Natural killer cell (primary cell): ENCODE measurements around the gene PHOSPHO1. TPM values are rescaled to one million over a fixed set of nuclear protein-coding genes. Genes with fewer than 3 reads are reported as not detected.
"Not testable (repeated sequence)": the region's sequence is repeated elsewhere in the genome, so short reads cannot be mapped to it uniquely, and the experiment has no call there.

Source experiments
- ATAC-seq, 3 donors: fragments of 150-1000 bp in 2 of 3; fragments of 200-7000 bp in 1 of 3; cut with Tn5 transposase; 1 replicate in 1 of 3; 2 replicates in 2 of 3; pipeline ENCODE4 v1.10.0; 2021; ENCODE audit warnings: mild to moderate bottlenecking in 2 of 3, moderate library complexity in 2 of 3
- DNase-seq, 2 donors: peaks; one replicate each; pipeline versions ENCODE4 v3.0.0 to v3.0.0-alpha.2; 2013 to 2021; ENCODE audit warnings: mixed read lengths in 1 of 2
- H3K27ac ChIP-seq: one replicate; pipeline ENCODE4 v1.5.1; 2013; ENCODE audit warnings: mild to moderate bottlenecking, low read length
- H3K27me3 ChIP-seq: one replicate; pipeline ENCODE4 v1.6.1; 2013; ENCODE audit warnings: low read length; ENCODE audit not compliant: control insufficient read depth, insufficient read depth
- H3K36me3 ChIP-seq: one replicate; pipeline ENCODE4 v1.6.1; 2013; ENCODE audit warnings: low read length; ENCODE audit not compliant: control insufficient read depth, insufficient read depth
- H3K4me1 ChIP-seq: one replicate; pipeline ENCODE4 v1.6.1; 2013; ENCODE audit warnings: low read length; ENCODE audit not compliant: control insufficient read depth, insufficient read depth
- H3K4me3 ChIP-seq: one replicate; pipeline ENCODE4 v1.5.1; 2013; ENCODE audit warnings: low read length
- H3K9me3 ChIP-seq: one replicate; pipeline ENCODE4 v1.6.1; 2013; ENCODE audit warnings: low read length; ENCODE audit not compliant: control insufficient read depth, insufficient read depth
- H3K27ac Mint-ChIP-seq, 2 donors: one replicate each; pipeline ENCODE4 v1.8.0; 2022; ENCODE audit warnings: mild to moderate bottlenecking in 2 of 2, mixed read lengths in 2 of 2, moderate library complexity in 1 of 2
- H3K27me3 Mint-ChIP-seq, 2 donors: one replicate each; pipeline ENCODE4 v1.8.0; 2022; ENCODE audit warnings: low read depth in 2 of 2, mixed read lengths in 2 of 2
- H3K36me3 Mint-ChIP-seq: one replicate; pipeline ENCODE4 v1.8.0; 2022; ENCODE audit warnings: mixed read lengths
- H3K4me1 Mint-ChIP-seq, 2 donors: one replicate each; pipeline ENCODE4 v1.8.0; 2022; ENCODE audit warnings: mixed read lengths in 2 of 2
- H3K4me3 Mint-ChIP-seq: one replicate; pipeline ENCODE4 v1.8.0; 2022; ENCODE audit warnings: mild to moderate bottlenecking, moderate library complexity, mixed read lengths
- H3K9me3 Mint-ChIP-seq, 2 donors: one replicate each; pipeline ENCODE4 v1.8.0; 2022; ENCODE audit warnings: mixed read lengths in 2 of 2
- WGBS: methylation state at CpG from one replicate; pipeline ENCODE4 v1.1.7; 2013; ENCODE audit warnings: missing lambda C conversion rate; ENCODE audit not compliant: insufficient coverage; 5-methylcytosine and 5-hydroxymethylcytosine counted together
- intact Hi-C: fragments of 100-400 bp; cut with micrococcal nuclease; formaldehyde crosslinking; loops from one replicate; pipeline ENCODE4 v1.14.2; 2022
- total RNA-seq, 4 donors: library from RNA; stranded (reverse); fragments of 120-200 nt in 1 of 4; gene quantifications; one replicate each; pipeline versions ENCODE4 v1.2.3 to v1.2.4, GENCODE V29; 2013 to 2022
- TF ChIP-seq, protein P1 (sequence below): fragments of 200-600 bp; IDR thresholded peaks from one replicate; pipeline ENCODE4 v1.8.0; 2022; ENCODE audit warnings: antibody characterized with exemption

The PHOSPHO1 gene
- total RNA-seq, 3 donors from 2014 or later (not counting 1 experiment from before 2014, with no cell fraction given) = 1.7 TPM; not detected in 2

DNA sequence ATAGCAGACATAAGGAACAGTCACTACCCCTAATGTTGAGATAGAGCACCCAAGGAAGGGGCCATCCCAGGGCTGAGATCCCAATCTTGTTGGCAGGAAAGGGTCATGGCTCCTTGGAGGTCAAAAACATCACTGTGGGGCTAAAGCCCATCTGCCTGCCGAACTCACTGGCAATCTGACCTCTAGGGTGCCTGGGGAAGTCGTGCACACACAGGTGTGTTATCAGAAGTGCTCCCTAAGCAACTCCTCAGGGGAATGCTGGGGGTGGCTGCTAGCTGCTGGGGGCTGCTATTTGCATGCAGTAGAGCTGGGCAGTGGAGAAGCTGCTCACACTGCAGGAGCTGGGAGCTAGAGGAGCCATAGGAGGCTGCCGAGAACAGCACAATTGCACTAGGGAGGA lies 47.5 kb upstream of the PHOSPHO1 start:
- ATAC-seq (no peak), DNase-seq (no peak)
- Histone ChIP-seq H3K4me3 (no peak overlapping the region), H3K27me3 (no peaks in the 10 kb centered on the region), H3K9me3 (no peaks in the 10 kb centered on the region), H3K36me3 (no peaks in the 10 kb centered on the region), H3K4me1 (no peaks in the 10 kb centered on the region), H3K27ac (no peak overlapping the region)
- Mint-ChIP-seq H3K4me3 (no peak overlapping the region), H3K36me3 (no peaks in the 10 kb centered on the region), H3K9me3 (no peaks in the 10 kb centered on the region), H3K27ac (no peak overlapping the region), H3K4me1 (no peaks in the 10 kb centered on the region), H3K27me3 (no peaks in the 10 kb centered on the region)
- intact Hi-C loops = no loop called here
- TF ChIP-seq, protein P1, sequence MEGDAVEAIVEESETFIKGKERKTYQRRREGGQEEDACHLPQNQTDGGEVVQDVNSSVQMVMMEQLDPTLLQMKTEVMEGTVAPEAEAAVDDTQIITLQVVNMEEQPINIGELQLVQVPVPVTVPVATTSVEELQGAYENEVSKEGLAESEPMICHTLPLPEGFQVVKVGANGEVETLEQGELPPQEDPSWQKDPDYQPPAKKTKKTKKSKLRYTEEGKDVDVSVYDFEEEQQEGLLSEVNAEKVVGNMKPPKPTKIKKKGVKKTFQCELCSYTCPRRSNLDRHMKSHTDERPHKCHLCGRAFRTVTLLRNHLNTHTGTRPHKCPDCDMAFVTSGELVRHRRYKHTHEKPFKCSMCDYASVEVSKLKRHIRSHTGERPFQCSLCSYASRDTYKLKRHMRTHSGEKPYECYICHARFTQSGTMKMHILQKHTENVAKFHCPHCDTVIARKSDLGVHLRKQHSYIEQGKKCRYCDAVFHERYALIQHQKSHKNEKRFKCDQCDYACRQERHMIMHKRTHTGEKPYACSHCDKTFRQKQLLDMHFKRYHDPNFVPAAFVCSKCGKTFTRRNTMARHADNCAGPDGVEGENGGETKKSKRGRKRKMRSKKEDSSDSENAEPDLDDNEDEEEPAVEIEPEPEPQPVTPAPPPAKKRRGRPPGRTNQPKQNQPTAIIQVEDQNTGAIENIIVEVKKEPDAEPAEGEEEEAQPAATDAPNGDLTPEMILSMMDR = no peak
- WGBS = 78% methylated on average over 2 of the region's 3 CpGs

DNA sequence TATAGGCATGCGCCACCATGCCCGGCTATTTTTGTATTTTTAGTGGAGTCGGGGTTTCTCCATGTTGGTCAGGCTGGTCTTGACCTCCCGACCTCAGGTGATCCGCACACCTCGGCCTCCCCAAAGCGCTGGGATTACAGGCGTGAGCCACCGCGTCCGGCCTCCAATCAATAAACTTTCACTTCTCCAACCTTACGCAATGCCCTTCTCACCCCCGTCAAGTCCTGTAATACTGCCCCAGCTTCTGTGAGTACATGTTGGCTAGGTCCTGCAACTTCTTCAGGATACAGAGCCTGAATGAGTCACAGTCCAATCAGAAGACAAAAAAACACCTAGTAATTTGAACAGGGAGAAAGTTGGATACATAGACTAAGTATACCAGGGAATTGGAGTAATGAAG lies 47.1 kb upstream of the PHOSPHO1 start:
- no peaks in the 10 kb centered on the region for H3K9me3 Mint-ChIP-seq
- intact Hi-C loops = no loop called here
- H3K36me3 ChIP-seq = no peaks in the 10 kb centered on the region

DNA sequence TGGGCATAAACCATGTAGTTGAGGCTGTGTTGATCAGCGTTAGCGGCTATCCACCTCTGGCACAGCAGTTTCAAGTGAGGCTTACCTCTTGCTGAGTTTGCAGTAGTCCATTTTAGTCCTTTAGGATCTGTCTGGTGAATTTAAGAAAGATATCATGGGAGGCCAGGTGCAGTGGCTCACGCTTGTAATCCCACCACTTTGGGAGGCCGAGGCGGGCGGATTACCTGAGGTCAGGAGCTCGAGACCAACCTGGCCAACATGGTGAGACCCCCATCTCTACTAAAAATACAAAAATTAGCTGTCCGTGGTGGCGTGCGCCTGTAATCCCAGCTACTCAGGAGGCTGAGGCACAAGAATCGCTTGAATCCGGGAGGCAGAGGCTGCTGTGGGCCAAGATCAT lies 45.4 kb upstream of the PHOSPHO1 start:
- H3K9me3 ChIP-seq, H3K4me1 ChIP-seq, H3K27ac Mint-ChIP-seq, H3K36me3 Mint-ChIP-seq, H3K27ac ChIP-seq, ATAC-seq, H3K9me3 Mint-ChIP-seq, H3K4me3 Mint-ChIP-seq, DNase-seq, H3K27me3 ChIP-seq, H3K36me3 ChIP-seq, H3K4me1 Mint-ChIP-seq, H3K4me3 ChIP-seq, H3K27me3 Mint-ChIP-seq: not testable (repeated sequence)
- intact Hi-C loops = loop anchor here (1.0 kb wide), 1 partner anchor 96 kb away; no protein-coding TSS in a partner anchor
- WGBS = 95% methylated on average over 12 of the region's 12 CpGs

More for the DNA sequence above, 47.1 kb upstream of the PHOSPHO1 start:
- H3K36me3 Mint-ChIP-seq = no peaks in the 10 kb centered on the region
- Histone ChIP-seq H3K4me3 (no peak overlapping the region), H3K27me3 (no peaks in the 10 kb centered on the region), H3K27ac (no peak overlapping the region), H3K9me3 (no peaks in the 10 kb centered on the region), H3K4me1 (no peaks in the 10 kb centered on the region)
- 89% methylated on average over 13 of the region's 13 CpGs for WGBS
- TF ChIP-seq, protein P1 = no peak
- no peaks in the 10 kb centered on the region for H3K27me3 Mint-ChIP-seq
- DNase-seq (no peak), ATAC-seq (no peak)
- H3K27ac Mint-ChIP-seq = no peak overlapping the region
- no peak overlapping the region for H3K4me3 Mint-ChIP-seq
- no peaks in the 10 kb centered on the region for H3K4me1 Mint-ChIP-seq

DNA sequence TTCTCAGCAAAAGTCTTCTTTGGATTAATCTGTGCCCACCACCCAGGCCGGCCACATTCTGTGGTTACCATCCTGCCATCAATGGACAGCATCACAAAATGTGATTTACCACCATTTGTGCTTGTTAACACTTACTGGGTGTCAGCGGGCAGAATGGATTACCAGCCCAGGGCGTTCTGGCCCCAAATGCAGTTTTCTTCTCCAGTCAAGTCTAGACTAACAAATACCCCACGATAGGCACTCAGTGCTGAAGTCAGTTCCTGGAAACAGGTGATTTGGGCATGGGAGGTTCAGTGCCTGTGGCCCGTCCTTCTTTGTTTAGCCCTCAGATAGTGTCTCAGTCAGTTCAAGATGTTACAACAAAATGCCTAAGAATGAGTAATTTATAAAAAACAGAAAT lies 38.8 kb upstream of the PHOSPHO1 start:
- no peaks in the 10 kb centered on the region for H3K9me3 ChIP-seq
- H3K4me3 ChIP-seq = no peak overlapping the region
- TF ChIP-seq, protein P1 = no peak

More for the DNA sequence above, 38.8 kb upstream of the PHOSPHO1 start:
- Mint-ChIP-seq H3K27me3 (peaks cover 0 to 5% of the 10 kb centered on the region in 2 donors), H3K4me1 (no peaks in the 10 kb centered on the region), H3K4me3 (no peak overlapping the region), H3K9me3 (no peaks in the 10 kb centered on the region), H3K36me3 (no peaks in the 10 kb centered on the region), H3K27ac (no peak overlapping the region)
- no peaks in the 10 kb centered on the region for H3K27me3 ChIP-seq
- H3K27ac ChIP-seq = no peak overlapping the region
- intact Hi-C loops = no loop called here
- no peak for DNase-seq
- 84% methylated on average over 5 of the region's 5 CpGs for WGBS
- H3K36me3 ChIP-seq = no peaks in the 10 kb centered on the region
- no peak for ATAC-seq
- no peaks in the 10 kb centered on the region for H3K4me1 ChIP-seq
